ENCODE measurements around the gene SUMO2. TPM values are rescaled to one million over a fixed set of nuclear protein-coding genes. Genes with fewer than 3 reads are reported as not detected.

The SUMO2 gene
- total and polyA plus RNA-seq, 2 of the 13 experiments (the other 11 are each of a cell fraction or from before 2014, with no cell fraction given) = 337 to 553 TPM

DNA sequence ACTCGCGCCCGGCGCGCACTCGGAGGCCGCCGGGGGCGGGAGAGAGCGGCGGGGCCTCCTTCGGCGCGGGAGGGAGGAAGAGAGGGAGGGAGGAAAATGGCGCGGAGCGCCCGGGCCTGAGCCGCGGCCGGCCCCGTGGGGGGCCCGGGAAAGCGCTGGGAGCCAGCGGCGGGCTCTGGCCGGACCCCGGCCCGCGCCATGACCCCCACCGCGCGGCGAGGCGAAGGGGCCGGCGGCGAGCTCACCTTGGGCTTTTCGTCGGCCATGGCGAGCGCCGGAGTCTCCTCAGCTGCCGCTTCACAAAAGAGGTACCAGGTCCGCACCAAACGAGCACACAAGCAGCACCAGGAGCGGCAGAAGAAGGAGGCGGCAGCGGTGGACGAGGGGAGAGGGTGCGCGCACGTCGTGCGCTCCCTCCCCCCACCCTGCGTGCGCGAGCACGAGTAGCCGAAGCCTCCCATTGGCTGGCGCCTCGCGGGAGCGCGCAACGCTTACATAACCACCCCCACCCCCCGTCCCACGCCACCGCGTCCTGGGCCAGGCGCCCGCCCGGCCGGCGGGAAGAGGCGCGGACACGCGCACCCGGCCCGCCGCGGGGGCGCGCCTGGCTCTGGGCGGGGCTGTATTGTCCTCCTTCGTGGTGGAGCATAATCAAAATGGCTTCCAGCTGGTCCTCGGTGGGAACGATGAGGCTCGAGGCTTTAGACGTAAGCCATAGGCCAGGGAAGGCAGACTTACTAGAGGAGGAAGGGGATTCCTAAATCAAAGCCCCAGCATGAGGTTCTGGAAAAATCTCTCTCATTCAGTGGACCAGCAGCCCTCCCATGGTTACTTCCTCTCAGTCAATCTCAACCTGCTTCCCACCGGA lies at the start of gene SUMO2 (continued):
- TF ChIP-seq, protein P1, sequence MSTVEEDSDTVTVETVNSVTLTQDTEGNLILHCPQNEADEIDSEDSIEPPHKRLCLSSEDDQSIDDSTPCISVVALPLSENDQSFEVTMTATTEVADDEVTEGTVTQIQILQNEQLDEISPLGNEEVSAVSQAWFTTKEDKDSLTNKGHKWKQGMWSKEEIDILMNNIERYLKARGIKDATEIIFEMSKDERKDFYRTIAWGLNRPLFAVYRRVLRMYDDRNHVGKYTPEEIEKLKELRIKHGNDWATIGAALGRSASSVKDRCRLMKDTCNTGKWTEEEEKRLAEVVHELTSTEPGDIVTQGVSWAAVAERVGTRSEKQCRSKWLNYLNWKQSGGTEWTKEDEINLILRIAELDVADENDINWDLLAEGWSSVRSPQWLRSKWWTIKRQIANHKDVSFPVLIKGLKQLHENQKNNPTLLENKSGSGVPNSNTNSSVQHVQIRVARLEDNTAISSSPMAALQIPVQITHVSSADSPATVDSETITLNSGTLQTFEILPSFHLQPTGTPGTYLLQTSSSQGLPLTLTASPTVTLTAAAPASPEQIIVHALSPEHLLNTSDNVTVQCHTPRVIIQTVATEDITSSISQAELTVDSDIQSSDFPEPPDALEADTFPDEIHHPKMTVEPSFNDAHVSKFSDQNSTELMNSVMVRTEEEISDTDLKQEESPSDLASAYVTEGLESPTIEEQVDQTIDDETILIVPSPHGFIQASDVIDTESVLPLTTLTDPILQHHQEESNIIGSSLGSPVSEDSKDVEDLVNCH (CRISPR knock-in tag; IDR thresholded peaks at IDR 0.05) = no peak
- TF ChIP-seq, protein P2, sequence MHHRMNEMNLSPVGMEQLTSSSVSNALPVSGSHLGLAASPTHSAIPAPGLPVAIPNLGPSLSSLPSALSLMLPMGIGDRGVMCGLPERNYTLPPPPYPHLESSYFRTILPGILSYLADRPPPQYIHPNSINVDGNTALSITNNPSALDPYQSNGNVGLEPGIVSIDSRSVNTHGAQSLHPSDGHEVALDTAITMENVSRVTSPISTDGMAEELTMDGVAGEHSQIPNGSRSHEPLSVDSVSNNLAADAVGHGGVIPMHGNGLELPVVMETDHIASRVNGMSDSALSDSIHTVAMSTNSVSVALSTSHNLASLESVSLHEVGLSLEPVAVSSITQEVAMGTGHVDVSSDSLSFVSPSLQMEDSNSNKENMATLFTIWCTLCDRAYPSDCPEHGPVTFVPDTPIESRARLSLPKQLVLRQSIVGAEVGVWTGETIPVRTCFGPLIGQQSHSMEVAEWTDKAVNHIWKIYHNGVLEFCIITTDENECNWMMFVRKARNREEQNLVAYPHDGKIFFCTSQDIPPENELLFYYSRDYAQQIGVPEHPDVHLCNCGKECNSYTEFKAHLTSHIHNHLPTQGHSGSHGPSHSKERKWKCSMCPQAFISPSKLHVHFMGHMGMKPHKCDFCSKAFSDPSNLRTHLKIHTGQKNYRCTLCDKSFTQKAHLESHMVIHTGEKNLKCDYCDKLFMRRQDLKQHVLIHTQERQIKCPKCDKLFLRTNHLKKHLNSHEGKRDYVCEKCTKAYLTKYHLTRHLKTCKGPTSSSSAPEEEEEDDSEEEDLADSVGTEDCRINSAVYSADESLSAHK (CRISPR knock-in tag; IDR thresholded peaks at IDR 0.05; ENCODE audit: borderline replicate concordance) = no peak
- TF ChIP-seq KDM5B (CRISPR knock-in tag; IDR thresholded peaks at IDR 0.05; ENCODE audit: borderline replicate concordance) (no peak), THAP11 (CRISPR knock-in tag; IDR thresholded peaks at IDR 0.05) (peak; percentile 75), ZNF614 (CRISPR knock-in tag; IDR thresholded peaks at IDR 0.05; ENCODE audit: borderline replicate concordance) (peak; percentile 42; the same call in 1 of the 2 replicates), NFKBIZ (CRISPR knock-in tag; IDR thresholded peaks at IDR 0.05) (peak; percentile 84; the same call in 1 of the 2 replicates), REL (CRISPR knock-in tag; conservative IDR thresholded peaks at IDR 0.05) (peak; percentile 13; the same call in 1 of the 2 replicates), SATB2 (CRISPR knock-in tag; IDR thresholded peaks at IDR 0.05) (peak; percentile 90), MEIS2 (CRISPR knock-in tag; IDR thresholded peaks at IDR 0.05) (peak; percentile 72), TSC22D2 (CRISPR knock-in tag; IDR thresholded peaks at IDR 0.05; ENCODE audit: borderline replicate concordance) (no peak), ZFP90 (CRISPR knock-in tag; IDR thresholded peaks at IDR 0.05; ENCODE audit: borderline replicate concordance) (peak; percentile 43; the same call in 1 of the 2 replicates), TGIF2 (CRISPR knock-in tag; IDR thresholded peaks at IDR 0.05) (peak; percentile 58; the same call in 1 of the 2 replicates)
- TF ChIP-seq, protein P3, sequence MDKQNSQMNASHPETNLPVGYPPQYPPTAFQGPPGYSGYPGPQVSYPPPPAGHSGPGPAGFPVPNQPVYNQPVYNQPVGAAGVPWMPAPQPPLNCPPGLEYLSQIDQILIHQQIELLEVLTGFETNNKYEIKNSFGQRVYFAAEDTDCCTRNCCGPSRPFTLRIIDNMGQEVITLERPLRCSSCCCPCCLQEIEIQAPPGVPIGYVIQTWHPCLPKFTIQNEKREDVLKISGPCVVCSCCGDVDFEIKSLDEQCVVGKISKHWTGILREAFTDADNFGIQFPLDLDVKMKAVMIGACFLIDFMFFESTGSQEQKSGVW (CRISPR knock-in tag; IDR thresholded peaks at IDR 0.05; ENCODE audit: borderline replicate concordance) = 0 out of 2 replicates have a peak, but pooled peaks have one; percentile 47
- TF ChIP-seq, protein P4, sequence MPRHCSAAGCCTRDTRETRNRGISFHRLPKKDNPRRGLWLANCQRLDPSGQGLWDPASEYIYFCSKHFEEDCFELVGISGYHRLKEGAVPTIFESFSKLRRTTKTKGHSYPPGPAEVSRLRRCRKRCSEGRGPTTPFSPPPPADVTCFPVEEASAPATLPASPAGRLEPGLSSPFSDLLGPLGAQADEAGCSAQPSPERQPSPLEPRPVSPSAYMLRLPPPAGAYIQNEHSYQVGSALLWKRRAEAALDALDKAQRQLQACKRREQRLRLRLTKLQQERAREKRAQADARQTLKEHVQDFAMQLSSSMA (CRISPR knock-in tag; IDR thresholded peaks at IDR 0.05) = peak; percentile 64
- TF ChIP-seq, protein P5, sequence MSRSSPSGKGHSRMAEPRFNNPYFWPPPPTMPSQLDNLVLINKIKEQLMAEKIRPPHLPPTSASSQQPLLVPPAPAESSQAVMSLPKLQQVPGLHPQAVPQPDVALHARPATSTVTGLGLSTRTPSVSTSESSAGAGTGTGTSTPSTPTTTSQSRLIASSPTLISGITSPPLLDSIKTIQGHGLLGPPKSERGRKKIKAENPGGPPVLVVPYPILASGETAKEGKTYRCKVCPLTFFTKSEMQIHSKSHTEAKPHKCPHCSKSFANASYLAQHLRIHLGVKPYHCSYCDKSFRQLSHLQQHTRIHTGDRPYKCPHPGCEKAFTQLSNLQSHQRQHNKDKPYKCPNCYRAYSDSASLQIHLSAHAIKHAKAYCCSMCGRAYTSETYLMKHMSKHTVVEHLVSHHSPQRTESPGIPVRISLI (CRISPR knock-in tag; IDR thresholded peaks at IDR 0.05; ENCODE audit: borderline replicate concordance) = no peak
- TF ChIP-seq, protein P6, sequence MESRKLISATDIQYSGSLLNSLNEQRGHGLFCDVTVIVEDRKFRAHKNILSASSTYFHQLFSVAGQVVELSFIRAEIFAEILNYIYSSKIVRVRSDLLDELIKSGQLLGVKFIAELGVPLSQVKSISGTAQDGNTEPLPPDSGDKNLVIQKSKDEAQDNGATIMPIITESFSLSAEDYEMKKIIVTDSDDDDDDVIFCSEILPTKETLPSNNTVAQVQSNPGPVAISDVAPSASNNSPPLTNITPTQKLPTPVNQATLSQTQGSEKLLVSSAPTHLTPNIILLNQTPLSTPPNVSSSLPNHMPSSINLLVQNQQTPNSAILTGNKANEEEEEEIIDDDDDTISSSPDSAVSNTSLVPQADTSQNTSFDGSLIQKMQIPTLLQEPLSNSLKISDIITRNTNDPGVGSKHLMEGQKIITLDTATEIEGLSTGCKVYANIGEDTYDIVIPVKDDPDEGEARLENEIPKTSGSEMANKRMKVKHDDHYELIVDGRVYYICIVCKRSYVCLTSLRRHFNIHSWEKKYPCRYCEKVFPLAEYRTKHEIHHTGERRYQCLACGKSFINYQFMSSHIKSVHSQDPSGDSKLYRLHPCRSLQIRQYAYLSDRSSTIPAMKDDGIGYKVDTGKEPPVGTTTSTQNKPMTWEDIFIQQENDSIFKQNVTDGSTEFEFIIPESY (CRISPR knock-in tag; IDR thresholded peaks at IDR 0.05) = peak; percentile 33; the same call in 1 of the 2 replicates
- TF ChIP-seq, protein P7, sequence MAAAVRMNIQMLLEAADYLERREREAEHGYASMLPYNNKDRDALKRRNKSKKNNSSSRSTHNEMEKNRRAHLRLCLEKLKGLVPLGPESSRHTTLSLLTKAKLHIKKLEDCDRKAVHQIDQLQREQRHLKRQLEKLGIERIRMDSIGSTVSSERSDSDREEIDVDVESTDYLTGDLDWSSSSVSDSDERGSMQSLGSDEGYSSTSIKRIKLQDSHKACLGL (CRISPR knock-in tag; IDR thresholded peaks at IDR 0.05) = peak; percentile 42

Measured in HepG2 (cell line).